Stomach smooth muscle (tissue), 2 donors: Measurements from ENCODE around the gene HEPACAM2.
A peak's percentile ranks its signal among the peaks of the same experiment; 100 is the strongest.

Experiments used
- H3K27ac ChIP-seq: one replicate; pipeline ENCODE4 v1.7.0; 2013; ENCODE audit warnings: mild to moderate bottlenecking, low read length, inconsistent platforms
- H3K27me3 ChIP-seq, 2 donors: one replicate each; pipeline ENCODE4 v1.7.0; 2013; ENCODE audit warnings: low read length in 2 of 2; ENCODE audit not compliant: insufficient read depth in 2 of 2, control insufficient read depth in 1 of 2
- H3K36me3 ChIP-seq, 2 donors: one replicate each; pipeline ENCODE4 v1.7.0; 2013; ENCODE audit warnings: low read length in 2 of 2; ENCODE audit not compliant: control insufficient read depth in 2 of 2, insufficient read depth in 2 of 2
- H3K4me1 ChIP-seq: one replicate; pipeline ENCODE4 v1.7.0; 2013; ENCODE audit warnings: low read length; ENCODE audit not compliant: control insufficient read depth, insufficient read depth
- H3K4me3 ChIP-seq, 2 donors: one replicate each; pipeline ENCODE4 v1.7.0; 2013; ENCODE audit warnings: low read length in 2 of 2
- H3K9ac ChIP-seq, 2 donors: one replicate each; pipeline ENCODE4 v1.7.0; 2013; ENCODE audit warnings: low read length in 2 of 2, mild to moderate bottlenecking in 1 of 2
- H3K9me3 ChIP-seq, 2 donors: one replicate each; pipeline ENCODE4 v1.7.0; 2013; ENCODE audit warnings: low read length in 2 of 2; ENCODE audit not compliant: control insufficient read depth in 2 of 2
- donor health status: healthy.
- donor health status: Pancreatic carcinoma.

The HEPACAM2 gene

GRCh38 chr7:93172683-93173082 is 53.6 kb downstream of the HEPACAM2 start:
- peaks cover 0 to 5% of the 10 kb centered on the region in 2 donors for H3K9me3 ChIP-seq
- H3K27ac ChIP-seq, result no peak overlapping the region
- no peak overlapping the region for H3K4me3 ChIP-seq
- no peak overlapping the region for H3K9ac ChIP-seq
- no peaks in the 10 kb centered on the region for H3K27me3 ChIP-seq
- no peaks in the 10 kb centered on the region for H3K4me1 ChIP-seq
- H3K36me3 ChIP-seq, result no peaks in the 10 kb centered on the region

DNA sequence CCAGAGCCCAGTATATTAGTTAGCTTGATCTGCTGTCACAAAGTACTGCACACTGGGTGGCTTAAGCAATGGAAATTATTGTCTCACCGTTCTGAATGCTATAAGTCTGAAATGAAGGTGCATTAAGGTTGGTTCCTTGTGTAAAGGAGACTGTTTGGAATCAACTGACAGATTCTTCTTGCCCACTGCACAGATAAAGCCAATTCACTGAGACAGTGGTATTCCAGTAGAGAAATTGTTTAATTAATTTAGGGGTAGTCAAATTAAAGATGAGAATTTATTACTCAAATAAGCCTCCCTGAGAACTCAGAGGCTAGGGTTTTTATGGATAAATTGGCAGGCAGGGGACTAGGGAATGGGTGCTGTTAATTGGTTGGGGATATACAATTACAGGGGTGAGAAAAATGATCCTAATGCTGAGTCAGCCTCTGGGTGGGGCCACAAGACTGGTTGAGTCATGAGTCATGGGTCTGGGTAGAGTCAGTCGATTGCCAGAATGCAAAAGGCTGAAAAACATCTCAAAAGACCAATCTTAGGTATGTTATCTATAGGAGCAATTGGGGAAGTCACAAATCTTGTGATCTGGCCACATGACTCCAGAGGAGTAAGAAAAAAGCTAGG is 54.6 kb downstream of the HEPACAM2 start:
- H3K4me1 ChIP-seq, result no peaks in the 10 kb centered on the region
- no peaks in the 10 kb centered on the region for H3K36me3 ChIP-seq
- no peak overlapping the region for H3K4me3 ChIP-seq
- no peak overlapping the region for H3K27ac ChIP-seq
- H3K9ac ChIP-seq, result no peak overlapping the region
- H3K27me3 ChIP-seq, result no peaks in the 10 kb centered on the region
- peaks cover 0 to 5% of the 10 kb centered on the region in 2 donors for H3K9me3 ChIP-seq

- H3K4me1 ChIP-seq, result no peaks in the 10 kb centered on the region
- no peaks in the 10 kb centered on the region for H3K36me3 ChIP-seq
- no peak overlapping the region for H3K4me3 ChIP-seq
- H3K27ac ChIP-seq, result no peak overlapping the region
- H3K9ac ChIP-seq, result no peak overlapping the region
- H3K27me3 ChIP-seq, result no peaks in the 10 kb centered on the region
- H3K9me3 ChIP-seq, result peaks cover 0 to 2% of the 10 kb centered on the region in 2 donors
Observed at GRCh38 chr7:93165447-93165846, 60.8 kb downstream of the HEPACAM2 start.

DNA sequence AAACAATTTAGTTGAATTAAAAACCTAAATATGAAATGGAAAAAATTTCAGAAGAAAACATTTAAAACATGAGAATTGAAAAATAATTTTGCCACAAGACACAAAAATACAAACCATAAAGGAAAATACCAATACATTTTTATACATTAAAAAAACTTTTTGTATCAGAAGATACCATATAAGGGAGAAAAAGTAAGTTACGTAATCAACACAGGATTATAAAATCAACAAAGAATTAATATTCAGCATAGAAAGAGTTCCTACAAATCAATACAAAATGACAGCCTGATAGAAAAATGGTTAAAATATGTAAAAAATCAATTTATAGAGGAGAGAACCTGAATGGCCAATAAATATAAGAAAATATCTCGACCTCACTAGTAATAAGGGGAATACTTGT is 61.5 kb downstream of the HEPACAM2 start:
- no peak overlapping the region for H3K27ac ChIP-seq
- no peaks in the 10 kb centered on the region for H3K27me3 ChIP-seq

DNA sequence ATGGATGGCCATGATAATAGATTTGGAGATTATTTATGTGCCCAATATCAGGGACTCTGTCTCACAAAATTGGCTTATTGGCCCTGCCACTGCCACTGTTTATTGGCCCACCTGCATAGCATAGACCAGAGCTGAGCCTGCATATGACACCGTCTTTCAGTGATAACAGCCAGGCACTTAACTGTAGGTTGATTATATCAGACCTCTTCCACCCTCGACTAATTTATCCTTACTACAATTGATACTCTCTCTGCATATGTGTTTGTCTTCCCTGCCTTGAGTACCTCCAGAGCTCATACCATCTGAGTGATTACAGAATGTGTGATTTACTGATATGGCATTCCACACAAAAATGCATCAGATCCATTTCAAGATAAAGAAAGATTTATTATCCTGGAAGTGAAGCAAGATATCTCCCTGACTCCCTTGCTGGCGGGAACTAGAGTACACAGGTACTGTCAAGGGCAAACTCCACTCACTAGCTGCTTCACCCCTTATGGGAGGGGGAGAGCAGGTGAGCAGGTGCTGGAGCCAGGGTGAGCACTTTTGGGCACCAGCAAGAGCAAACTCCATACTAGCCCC is 65.0 kb downstream of the HEPACAM2 start:
- Histone ChIP-seq H3K36me3 (no peaks in the 10 kb centered on the region), H3K27ac (no peak overlapping the region), H3K4me3 (no peak overlapping the region), H3K4me1 (no peaks in the 10 kb centered on the region), H3K27me3 (no peaks in the 10 kb centered on the region), H3K9me3 (no peaks in the 10 kb centered on the region), H3K9ac (no peak overlapping the region)

More for the DNA sequence above, 61.5 kb downstream of the HEPACAM2 start:
- no peaks in the 10 kb centered on the region for H3K4me1 ChIP-seq
- no peak overlapping the region for H3K4me3 ChIP-seq
- H3K9ac ChIP-seq, result no peak overlapping the region
- no peaks in the 10 kb centered on the region for H3K9me3 ChIP-seq
- H3K36me3 ChIP-seq, result no peaks in the 10 kb centered on the region

DNA sequence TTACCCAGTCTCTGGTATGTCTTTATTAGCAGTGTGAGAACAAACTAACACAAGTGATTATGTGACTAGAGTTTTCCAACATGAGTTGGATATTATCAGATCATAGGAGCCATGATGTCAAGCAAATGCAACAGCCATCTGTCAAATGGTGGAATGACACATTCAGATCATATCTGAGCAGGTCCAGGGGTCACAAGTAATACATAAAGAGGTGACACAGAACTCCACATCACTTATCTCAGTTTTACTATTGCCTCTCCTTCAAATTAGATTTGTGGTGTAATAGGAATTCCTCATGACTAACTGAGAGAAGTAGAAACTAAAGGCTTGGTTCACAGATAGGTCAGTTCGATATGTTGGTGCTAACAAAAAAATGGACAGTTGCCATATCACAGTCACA is 65.9 kb downstream of the HEPACAM2 start:
- no peak overlapping the region for H3K9ac ChIP-seq
- H3K4me1 ChIP-seq, result no peaks in the 10 kb centered on the region
- no peak overlapping the region for H3K27ac ChIP-seq
- no peaks in the 10 kb centered on the region for H3K27me3 ChIP-seq
- no peaks in the 10 kb centered on the region for H3K9me3 ChIP-seq
- no peak overlapping the region for H3K4me3 ChIP-seq
- H3K36me3 ChIP-seq, result no peaks in the 10 kb centered on the region

DNA sequence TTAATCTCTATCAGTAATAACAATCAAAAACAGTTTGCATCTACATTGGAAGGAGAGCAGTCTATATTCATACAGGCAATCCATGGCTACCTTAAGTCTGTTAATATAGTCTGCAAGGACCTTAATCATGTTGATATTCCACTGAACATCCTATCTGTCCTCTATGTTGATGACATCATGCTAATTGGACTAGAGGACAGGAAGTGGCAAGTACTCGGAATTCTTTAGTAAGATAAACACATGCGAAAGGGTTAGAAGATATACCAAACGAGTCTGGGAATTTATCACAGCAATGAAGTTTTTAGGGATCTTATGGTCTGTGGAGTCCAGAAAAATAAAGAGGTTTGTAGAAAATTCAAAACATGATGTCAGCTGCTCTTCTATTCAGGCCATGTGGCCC is 66.8 kb downstream of the HEPACAM2 start:
- Histone ChIP-seq H3K4me1 (no peaks in the 10 kb centered on the region), H3K4me3 (no peak overlapping the region), H3K9me3 (no peaks in the 10 kb centered on the region), H3K27ac (no peak overlapping the region), H3K27me3 (no peaks in the 10 kb centered on the region), H3K9ac (no peak overlapping the region), H3K36me3 (no peaks in the 10 kb centered on the region)

DNA sequence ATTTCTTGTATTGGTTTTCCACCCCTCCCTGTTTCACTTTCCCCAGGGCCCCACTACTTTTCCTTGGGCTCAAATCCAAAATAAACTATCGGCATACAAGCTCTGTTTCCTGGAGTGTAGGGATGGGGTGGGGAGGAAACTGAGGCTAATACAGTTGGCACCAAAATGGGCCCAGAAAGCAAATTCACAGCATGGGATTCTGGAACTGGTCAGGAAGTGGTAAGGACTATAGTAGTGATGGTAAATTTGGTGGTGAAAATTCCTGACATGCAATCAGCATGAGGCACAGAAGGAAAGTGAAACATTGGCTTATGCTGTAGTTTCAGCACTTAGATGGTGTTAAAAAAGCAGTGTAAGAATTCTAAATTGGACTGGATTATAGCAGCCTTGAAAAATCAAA is 69.4 kb downstream of the HEPACAM2 start:
- Histone ChIP-seq H3K4me1 (no peaks in the 10 kb centered on the region), H3K27ac (no peak overlapping the region), H3K27me3 (no peaks in the 10 kb centered on the region), H3K4me3 (no peak overlapping the region), H3K9me3 (no peaks in the 10 kb centered on the region), H3K9ac (no peak overlapping the region), H3K36me3 (no peaks in the 10 kb centered on the region)

DNA sequence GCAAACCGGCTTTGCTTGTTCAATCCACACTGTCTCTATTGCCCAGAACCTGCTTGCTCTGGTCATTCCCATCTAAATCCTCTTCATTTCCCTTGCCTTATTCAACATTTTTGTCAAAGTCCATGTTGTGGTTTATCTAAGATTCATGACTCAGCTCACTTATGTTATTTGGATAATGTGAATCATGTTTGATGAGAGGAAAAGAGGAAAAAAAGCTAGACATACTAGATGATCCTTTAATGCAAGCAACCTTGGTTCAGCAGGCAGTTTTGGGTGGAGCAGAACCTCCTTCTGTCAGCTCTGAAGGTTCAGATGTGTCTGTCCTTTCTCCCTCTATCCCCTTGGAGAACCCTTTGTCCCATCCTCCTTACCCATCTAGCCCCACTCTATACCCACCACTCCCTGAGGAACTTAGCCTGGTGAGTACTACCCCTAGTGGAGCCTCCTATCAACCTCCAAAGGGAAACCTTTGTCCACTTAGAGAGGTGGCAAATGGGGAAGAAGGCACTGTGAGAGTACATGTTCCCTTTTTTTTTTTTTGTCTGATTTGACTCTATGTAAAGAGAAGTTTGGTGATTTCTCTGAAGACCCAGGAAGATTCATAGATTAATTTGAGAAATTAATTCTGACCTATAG is 76.0 kb downstream of the HEPACAM2 start:
- Histone ChIP-seq H3K27me3 (no peaks in the 10 kb centered on the region), H3K9ac (no peak overlapping the region), H3K27ac (no peak overlapping the region), H3K36me3 (no peaks in the 10 kb centered on the region), H3K4me3 (no peak overlapping the region), H3K9me3 (no peaks in the 10 kb centered on the region), H3K4me1 (peaks cover 4% of the 10 kb centered on the region)

GRCh38 chr7:93148727-93149126 is 77.5 kb downstream of the HEPACAM2 start:
- Histone ChIP-seq H3K9ac (peak overlapping the region in 1 of 2 donors; percentile 1), H3K4me3 (peak overlapping the region in 1 of 2 donors; percentile 76), H3K27me3 (no peaks in the 10 kb centered on the region), H3K27ac (no peak overlapping the region), H3K36me3 (no peaks in the 10 kb centered on the region), H3K9me3 (no peaks in the 10 kb centered on the region), H3K4me1 (peaks cover 4% of the 10 kb centered on the region)

- Histone ChIP-seq H3K4me1 (peaks cover 4% of the 10 kb centered on the region), H3K4me3 (peak within 1 kb of the TSS; percentile 71 to 76), H3K9ac (peak within 1 kb of the TSS in 1 of 2 donors; percentile 2), H3K36me3 (peaks cover 0 to 1% of the 10 kb centered on the region in 2 donors), H3K27ac (no peak within 1 kb of the TSS), H3K9me3 (no peaks in the 10 kb centered on the region), H3K27me3 (no peaks in the 10 kb centered on the region)
Observed at GRCh38 chr7:93148144-93148543, 78.1 kb downstream of the HEPACAM2 start, which contains the start of gene SAMD9L. TSS of gene SAMD9L (minus strand) at chr7:93148385. CDS start at chr7:93135971, 12,414 bp downstream.
